ENCODE results near the gene CCDC88B. TPM values are rescaled to one million over a fixed set of nuclear protein-coding genes. Genes with fewer than 3 reads are reported as not detected.

Gene CCDC88B, protein sequence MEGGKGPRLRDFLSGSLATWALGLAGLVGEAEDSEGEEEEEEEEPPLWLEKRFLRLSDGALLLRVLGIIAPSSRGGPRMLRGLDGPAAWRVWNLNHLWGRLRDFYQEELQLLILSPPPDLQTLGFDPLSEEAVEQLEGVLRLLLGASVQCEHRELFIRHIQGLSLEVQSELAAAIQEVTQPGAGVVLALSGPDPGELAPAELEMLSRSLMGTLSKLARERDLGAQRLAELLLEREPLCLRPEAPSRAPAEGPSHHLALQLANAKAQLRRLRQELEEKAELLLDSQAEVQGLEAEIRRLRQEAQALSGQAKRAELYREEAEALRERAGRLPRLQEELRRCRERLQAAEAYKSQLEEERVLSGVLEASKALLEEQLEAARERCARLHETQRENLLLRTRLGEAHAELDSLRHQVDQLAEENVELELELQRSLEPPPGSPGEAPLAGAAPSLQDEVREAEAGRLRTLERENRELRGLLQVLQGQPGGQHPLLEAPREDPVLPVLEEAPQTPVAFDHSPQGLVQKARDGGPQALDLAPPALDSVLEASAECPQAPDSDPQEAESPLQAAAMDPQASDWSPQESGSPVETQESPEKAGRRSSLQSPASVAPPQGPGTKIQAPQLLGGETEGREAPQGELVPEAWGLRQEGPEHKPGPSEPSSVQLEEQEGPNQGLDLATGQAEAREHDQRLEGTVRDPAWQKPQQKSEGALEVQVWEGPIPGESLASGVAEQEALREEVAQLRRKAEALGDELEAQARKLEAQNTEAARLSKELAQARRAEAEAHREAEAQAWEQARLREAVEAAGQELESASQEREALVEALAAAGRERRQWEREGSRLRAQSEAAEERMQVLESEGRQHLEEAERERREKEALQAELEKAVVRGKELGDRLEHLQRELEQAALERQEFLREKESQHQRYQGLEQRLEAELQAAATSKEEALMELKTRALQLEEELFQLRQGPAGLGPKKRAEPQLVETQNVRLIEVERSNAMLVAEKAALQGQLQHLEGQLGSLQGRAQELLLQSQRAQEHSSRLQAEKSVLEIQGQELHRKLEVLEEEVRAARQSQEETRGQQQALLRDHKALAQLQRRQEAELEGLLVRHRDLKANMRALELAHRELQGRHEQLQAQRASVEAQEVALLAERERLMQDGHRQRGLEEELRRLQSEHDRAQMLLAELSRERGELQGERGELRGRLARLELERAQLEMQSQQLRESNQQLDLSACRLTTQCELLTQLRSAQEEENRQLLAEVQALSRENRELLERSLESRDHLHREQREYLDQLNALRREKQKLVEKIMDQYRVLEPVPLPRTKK (N-terminal part only)
- total RNA-seq (2014; rRNA removed; shearing (Covaris generic)): 11.4 and 12.8 TPM in 2 replicates

- no peak for DNase-seq (ENCODE audit: low spot score)
Measured at GRCh38 chr11:64339754-64340408, at the start of gene CCDC88B. TSS of gene CCDC88B (plus strand) at chr11:64340204. CDS start at chr11:64340267, 63 bp downstream.

- DNase-seq (ENCODE audit: low spot score): no peak
Measured at GRCh38 chr11:64290352-64291261, 49.4 kb upstream of the CCDC88B start.

DNA sequence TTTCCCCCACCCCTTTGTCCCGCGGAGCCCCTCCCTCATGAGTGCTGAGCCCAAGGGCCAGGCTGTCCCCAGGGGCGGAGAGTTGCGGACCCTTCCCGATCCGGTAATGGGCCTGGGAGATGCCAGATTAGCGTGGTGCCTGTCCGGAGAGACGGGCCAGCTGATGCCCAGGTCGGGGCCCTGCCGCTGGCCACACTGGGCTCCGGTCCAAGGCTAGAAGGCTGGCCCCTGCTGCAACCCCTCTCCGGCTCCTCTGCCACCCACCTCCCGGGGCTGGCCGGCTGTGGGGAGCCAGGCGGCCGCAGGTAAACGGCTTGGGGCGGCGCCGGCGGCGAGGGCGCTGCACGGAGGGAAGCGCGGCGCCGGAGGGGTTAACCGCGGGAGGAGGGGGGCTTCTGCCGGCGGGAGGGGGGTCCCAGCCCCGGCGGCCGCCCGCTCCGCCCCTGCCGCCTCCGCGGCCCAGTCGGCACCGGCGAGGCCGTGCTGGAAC lies 48.7 kb upstream of the CCDC88B start, which contains the start of gene KCNK4:
Gene KCNK4 (plus strand): TSS at position 41 of the 490 bp plus-strand sequence. CDS start 1,717 bp downstream, outside the sequence.
- DNase-seq (ENCODE audit: low spot score): no peak

DNA sequence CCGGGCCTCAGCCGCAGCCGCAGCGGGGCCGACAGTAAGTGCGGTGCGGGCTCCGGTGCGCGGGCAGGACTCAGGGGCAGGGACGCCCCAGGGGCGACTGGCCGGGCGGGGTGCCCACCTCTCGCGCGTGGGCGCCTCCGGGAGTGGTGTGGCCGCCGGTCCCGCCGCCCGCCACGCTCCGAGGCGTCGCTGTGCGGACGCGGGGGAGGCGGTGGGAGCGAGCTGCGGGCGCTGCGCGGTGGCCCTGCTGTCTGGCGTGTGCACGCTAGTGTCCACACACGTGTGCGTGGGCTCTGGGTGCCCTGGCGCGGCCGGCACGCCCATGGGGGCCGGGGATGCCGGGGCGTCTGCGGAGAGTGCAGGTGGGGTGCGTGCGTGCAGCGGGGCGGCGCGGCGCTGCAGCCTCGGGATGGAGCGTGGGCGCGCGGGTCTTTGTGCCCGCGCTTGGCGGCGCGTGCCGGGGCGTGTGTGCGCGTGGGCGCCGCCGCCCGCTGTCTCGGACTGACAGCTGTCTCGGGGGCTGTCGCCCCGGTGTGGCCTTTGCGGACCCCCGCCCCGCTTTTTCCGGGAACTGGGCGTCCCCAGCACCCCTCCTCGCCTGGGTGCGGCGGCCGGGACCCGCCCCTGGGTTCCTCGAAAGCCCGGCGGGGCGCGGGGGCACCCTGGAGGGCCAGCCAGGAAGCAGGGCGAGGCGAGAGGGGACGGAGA lies 48.1 kb upstream of the CCDC88B start:
- DNase-seq (ENCODE audit: low spot score): no peak

DNA sequence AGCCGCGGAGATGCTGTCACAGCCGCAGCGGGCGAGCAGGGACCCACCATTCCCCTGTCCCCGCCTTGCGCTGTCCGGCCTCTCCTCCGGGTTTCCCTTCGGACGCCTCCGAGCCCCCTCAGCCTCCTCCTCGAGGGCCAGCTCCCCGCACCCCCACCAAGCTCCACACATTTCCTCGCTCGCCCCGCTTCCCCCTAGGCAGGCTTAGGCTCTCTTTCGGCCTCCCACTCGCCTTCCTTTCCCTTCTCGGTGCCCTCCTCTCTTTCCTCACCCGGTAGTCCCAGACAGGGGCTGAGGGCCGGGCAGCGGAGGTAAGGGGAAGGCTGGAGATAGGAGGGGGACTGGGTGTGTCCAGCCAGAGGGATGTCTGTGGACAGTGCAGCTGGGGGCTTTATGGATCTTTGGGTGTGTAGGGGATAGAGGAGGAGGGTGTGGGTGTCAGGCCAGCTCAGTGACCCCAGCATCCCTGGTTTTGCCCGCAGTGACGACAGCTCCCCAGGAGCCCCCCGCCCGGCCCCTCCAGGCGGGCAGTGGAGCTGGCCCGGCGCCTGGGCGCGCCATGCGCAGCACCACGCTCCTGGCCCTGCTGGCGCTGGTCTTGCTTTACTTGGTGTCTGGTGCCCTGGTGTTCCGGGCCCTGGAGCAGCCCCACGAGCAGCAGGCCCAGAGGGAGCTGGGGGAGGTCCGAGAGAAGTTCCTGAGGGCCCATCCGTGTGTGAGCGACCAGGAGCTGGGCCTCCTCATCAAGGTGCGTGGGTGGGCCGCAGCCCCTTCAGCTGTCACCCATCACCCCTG lies 47.3 kb upstream of the CCDC88B start:
- no peak for DNase-seq (ENCODE audit: low spot score)

DNA sequence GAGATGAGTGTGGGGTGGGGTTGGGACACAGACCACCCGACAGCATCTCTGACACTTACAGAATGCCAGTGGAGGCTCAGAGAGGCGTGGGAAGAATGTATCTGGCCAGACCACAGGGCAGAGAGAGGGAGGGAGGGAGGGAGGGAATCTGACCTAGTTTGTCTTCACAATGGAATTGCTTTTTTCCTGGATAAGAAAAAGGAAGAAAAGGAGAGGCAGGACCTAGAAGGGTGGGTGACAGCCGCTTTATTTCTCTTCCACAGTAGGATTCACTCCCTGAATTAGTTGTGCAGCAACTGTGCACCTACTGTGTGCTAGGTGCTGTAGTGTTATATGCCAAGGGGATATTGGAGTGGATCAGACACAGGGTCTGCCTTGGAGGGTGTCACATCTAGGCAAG lies 45.2 kb upstream of the CCDC88B start:
- DNase-seq (ENCODE audit: low spot score): no peak

DNA sequence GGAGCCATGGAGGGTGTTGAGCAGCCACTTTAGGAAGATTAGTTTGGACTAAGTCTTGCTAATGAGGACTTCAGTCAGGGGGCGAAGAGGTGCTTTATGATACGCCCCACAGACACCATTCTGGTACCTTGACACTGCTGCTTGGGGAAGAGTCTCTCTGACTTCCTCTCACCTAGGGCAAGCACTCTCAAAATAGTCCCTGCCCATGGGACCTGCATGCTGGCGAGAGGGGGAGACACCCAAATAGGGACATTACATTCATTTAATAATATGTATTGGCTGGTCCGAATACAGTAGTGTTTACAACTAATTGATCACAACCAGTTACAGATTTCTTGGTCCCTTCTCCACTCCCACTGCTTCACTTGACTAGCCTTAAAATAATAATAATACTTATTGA lies 44.2 kb upstream of the CCDC88B start:
- DNase-seq (ENCODE audit: low spot score): no peak

- no peak for DNase-seq (ENCODE audit: low spot score)
Measured at GRCh38 chr11:64296236-64296635, 43.8 kb upstream of the CCDC88B start.

- no peak for DNase-seq (ENCODE audit: low spot score)
Measured at GRCh38 chr11:64296830-64297698, 42.9 kb upstream of the CCDC88B start.

DNA sequence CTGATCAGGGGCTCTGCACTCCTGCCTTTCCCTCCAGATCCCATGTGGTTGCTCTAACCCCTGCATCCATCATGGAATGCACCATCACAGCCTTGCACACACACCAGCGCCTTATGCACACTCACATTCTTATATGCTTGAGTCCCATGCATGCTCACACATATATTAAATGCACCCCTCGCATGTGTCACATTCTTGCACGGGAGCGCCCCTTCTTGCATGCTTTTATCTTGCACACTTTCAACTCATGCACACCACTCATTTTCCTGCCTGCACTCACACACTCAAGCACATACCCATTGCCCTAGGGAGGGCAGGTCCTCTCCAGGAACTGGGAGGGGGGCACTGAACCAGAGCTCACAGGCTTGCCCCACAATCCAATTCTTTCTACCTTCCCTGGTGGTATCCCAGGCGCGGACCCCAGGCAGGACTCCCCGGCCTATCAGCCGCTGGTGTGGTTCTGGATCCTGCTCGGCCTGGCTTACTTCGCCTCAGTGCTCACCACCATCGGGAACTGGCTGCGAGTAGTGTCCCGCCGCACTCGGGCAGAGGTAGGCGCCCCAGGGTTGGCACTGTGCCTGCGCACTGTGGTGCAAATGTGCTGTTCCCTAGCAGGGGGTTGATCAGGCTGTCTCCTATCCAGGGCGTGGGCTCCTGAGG lies 42.2 kb upstream of the CCDC88B start:
- no peak for DNase-seq (ENCODE audit: low spot score)

- no peak for DNase-seq (ENCODE audit: low spot score)
Measured at GRCh38 chr11:64298966-64299846, 40.8 kb upstream of the CCDC88B start.

GRCh38 chr11:64299847-64300648 lies 40.0 kb upstream of the CCDC88B start, which contains the start of gene CATSPERZ:
TSS of gene CATSPERZ (plus strand) at chr11:64300358. CDS start at chr11:64300411, 53 bp downstream.
- no peak for DNase-seq (ENCODE audit: low spot score)

DNA sequence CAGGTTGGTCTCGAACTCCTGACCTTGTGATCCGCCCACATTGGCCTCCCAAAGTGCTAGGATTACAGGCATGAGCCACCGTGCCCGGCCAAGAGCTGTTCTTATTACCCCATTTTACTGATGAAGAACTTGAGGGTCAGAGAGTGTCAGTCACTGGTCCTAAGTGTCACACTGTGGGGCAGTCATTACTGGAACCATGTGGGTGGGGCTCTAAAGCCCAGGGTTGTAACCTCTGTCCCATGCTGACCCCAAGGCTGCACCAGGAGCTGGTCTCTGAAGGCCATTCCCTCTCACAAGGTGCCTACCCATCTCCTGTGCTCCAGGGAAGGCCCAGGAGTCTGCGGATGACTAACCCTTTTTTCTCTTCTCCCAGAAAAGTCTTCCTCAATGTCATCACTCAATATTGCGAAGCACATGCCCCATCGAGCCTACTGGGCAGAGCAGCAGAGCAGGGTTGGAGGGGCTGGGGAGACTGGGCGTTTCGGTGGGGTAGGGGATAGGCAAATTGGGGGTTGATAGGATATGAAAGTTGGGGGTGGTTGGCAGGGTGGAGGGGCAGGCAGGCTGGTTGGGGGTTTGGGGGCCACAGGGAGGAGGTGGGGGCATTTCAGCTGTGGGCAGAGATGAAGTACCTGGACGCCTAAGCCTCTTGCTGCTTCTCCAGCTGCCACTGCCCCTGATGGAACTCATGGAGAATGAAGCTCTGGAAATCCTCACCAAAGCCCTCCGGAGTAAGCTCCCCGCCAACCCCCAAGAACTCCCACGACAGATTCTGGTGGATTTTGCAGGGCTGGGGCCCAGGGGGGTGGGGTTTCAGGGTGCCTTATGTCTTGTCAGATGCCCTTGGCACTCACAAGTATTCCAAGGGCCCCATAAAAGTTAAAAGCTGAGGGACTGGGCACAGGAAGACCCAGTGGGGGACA lies 36.6 kb upstream of the CCDC88B start:
- no peak for DNase-seq (ENCODE audit: low spot score)

DNA sequence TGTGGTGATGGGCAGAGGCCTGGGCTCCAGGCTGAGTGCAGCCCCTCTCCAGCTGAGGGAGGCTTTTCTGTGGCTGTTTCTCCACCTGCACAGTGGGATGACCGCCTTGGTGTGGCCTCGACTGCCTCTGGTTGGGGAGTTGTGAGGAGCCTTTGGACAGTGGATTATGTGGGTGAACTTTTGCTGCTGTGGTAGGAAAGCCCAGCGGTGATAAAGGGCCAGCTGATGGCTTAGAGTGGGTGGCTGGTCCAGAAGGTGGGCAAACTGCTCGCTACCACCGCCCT lies 36.0 kb upstream of the CCDC88B start:
- DNase-seq (ENCODE audit: low spot score): no peak

All from HT-29 (cell line).